SK-N-SH (cell line): ENCODE data around the gene TP53I13. TPM values are rescaled to one million over a fixed set of nuclear protein-coding genes. Genes with fewer than 3 reads are reported as not detected.

Source experiments
- CTCF ChIA-PET: fragments of 300-600, 350-600 bp; formaldehyde crosslinking; extraction: SDS; loops from one replicate; lab custom pipeline; 2021; lab: Yijun Ruan, JAX
- POLR2A ChIA-PET: fragments of 350-600 bp; sonication (Branson Sonifier 250); formaldehyde crosslinking; extraction: SDS; loops from one replicate; lab custom pipeline; 2020; ENCODE audit warnings: antibody characterized with exemption, inconsistent platforms; lab: Yijun Ruan, JAX
- DNase-seq: peaks from one replicate; pipeline ENCODE4 v3.0.0; 2012
- H2AFZ ChIP-seq: fragments of 200-600 bp; sonication (generic); 2 replicates; pipeline ENCODE4 v1.8.1; 2016; ENCODE audit warnings: antibody characterized with exemption, mild to moderate bottlenecking, low read depth
- H3F3A ChIP-seq: fragments of 200-600 bp; sonication (generic); replicated peaks from 2 replicates; pipeline ENCODE3; 2016; ENCODE audit warnings: antibody characterized with exemption, mild to moderate bottlenecking; ENCODE audit not compliant: insufficient read depth
- H3K27ac ChIP-seq, 2 experiments: fragments of 200-500 bp in 1 of 2; fragments of 200-600 bp in 1 of 2; sonication (Bioruptor generic) in 1 of 2; sonication (generic), shearing (Covaris generic) in 1 of 2; 2 replicates each; pipeline versions ENCODE4 v1.5.1 to v1.6.1; 2014 to 2016; ENCODE audit warnings: low read depth in 2 of 2, inconsistent platforms in 1 of 2, low read length in 1 of 2, mild to moderate bottlenecking in 1 of 2, mixed read lengths in 1 of 2
- H3K27me3 ChIP-seq: fragments of 200-600 bp; sonication (generic), shearing (Covaris generic); 2 replicates; pipeline ENCODE4 v1.6.1; 2016; ENCODE audit warnings: mixed run types; ENCODE audit not compliant: insufficient read depth
- H3K36me3 ChIP-seq, 2 experiments: fragments of 200-500 bp in 1 of 2; fragments of 200-600 bp in 1 of 2; sonication (Bioruptor generic) in 1 of 2; sonication (generic) in 1 of 2; replicated peaks in 1 of 2; 2 replicates each; pipeline versions ENCODE3 to v1.5.1; 2014 to 2016; ENCODE audit warnings: low read length in 1 of 2, mild to moderate bottlenecking in 1 of 2; ENCODE audit not compliant: insufficient read depth in 2 of 2, control insufficient read depth in 1 of 2
- H3K4me1 ChIP-seq, 2 experiments: fragments of 200-500 bp in 1 of 2; fragments of 200-600 bp in 1 of 2; sonication (Bioruptor generic) in 1 of 2; sonication (generic), shearing (Covaris generic) in 1 of 2; 2 replicates each; pipeline versions ENCODE4 v1.5.1 to v1.6.1; 2014 to 2016; ENCODE audit warnings: low read depth in 1 of 2, low read length in 1 of 2, mixed run types in 1 of 2; ENCODE audit not compliant: insufficient read depth in 2 of 2, control insufficient read depth in 1 of 2
- H3K4me2 ChIP-seq: fragments of 200-600 bp; sonication (generic), shearing (Covaris generic); 2 replicates; pipeline ENCODE4 v1.6.1; 2017; ENCODE audit warnings: mixed run types
- H3K4me3 ChIP-seq, 2 experiments: fragments of 200-500 bp in 1 of 2; fragments of 200-600 bp in 1 of 2; sonication (Bioruptor generic) in 1 of 2; sonication (generic), shearing (Covaris generic) in 1 of 2; 2 replicates each; pipeline versions ENCODE4 v1.5.1 to v1.8.1; 2014 to 2016; ENCODE audit warnings: low read depth in 2 of 2, inconsistent platforms in 1 of 2, low read length in 1 of 2, mild to moderate bottlenecking in 1 of 2, mixed read lengths in 1 of 2, moderate library complexity in 1 of 2
- H3K79me2 ChIP-seq: fragments of 200-600 bp; sonication (generic); 2 replicates; pipeline ENCODE4 v1.8.1; 2017; ENCODE audit warnings: mild to moderate bottlenecking; ENCODE audit not compliant: insufficient read depth
- H3K9ac ChIP-seq: fragments of 200-600 bp; sonication (generic); 2 replicates; pipeline ENCODE4 v1.6.1; 2017; ENCODE audit warnings: mixed run types
- H3K9me2 ChIP-seq: fragments of 200-600 bp; sonication (generic); 2 replicates; pipeline ENCODE4 v1.6.1; 2017; ENCODE audit warnings: mixed run types
- H3K9me3 ChIP-seq: fragments of 200-600 bp; sonication (generic); 2 replicates; pipeline ENCODE4 v1.6.1; 2017; ENCODE audit warnings: mixed run types, mild to moderate bottlenecking, moderate library complexity
- H4K20me1 ChIP-seq: fragments of 200-600 bp; sonication (generic); 2 replicates; pipeline ENCODE4 v1.6.1; 2017; ENCODE audit warnings: mild to moderate bottlenecking, mixed run types; ENCODE audit not compliant: insufficient read depth
- EZH2phosphoT487 ChIP-seq: fragments of 200-600 bp; sonication (generic); IDR thresholded peaks from 2 replicates; pipeline ENCODE4 v1.6.1; 2017; ENCODE audit warnings: low read depth, mixed run types, mild to moderate bottlenecking, antibody characterized with exemption, moderate library complexity, borderline replicate concordance
- FOSL2 ChIP-seq: IDR thresholded peaks from 2 replicates; pipeline ENCODE4 v1.4.0; 2012; ENCODE audit warnings: low read depth, mild to moderate bottlenecking, moderate library complexity, borderline replicate concordance
- MEF2A ChIP-seq: IDR thresholded peaks from 2 replicates; pipeline ENCODE4 v1.4.0; 2012; ENCODE audit warnings: low read depth, borderline replicate concordance
- POLR2AphosphoS5 ChIP-seq: IDR thresholded peaks from 2 replicates; pipeline ENCODE4 v1.6.1; 2012; ENCODE audit warnings: low read depth, low read length
- RAD21 ChIP-seq: IDR thresholded peaks from 2 replicates; pipeline ENCODE4 v1.6.1; 2012; ENCODE audit warnings: mild to moderate bottlenecking, low read length
- RXRA ChIP-seq: IDR thresholded peaks from 2 replicates; pipeline ENCODE4 v1.4.0; 2012; ENCODE audit warnings: low read depth, mild to moderate bottlenecking, borderline replicate concordance
- SIN3A ChIP-seq: IDR thresholded peaks from 2 replicates; pipeline ENCODE4 v1.6.1; 2012; ENCODE audit warnings: low read depth, mild to moderate bottlenecking, low read length, moderate library complexity, borderline replicate concordance
- SMC3 ChIP-seq: IDR thresholded peaks from 2 replicates; pipeline ENCODE4 v1.6.1; 2012; ENCODE audit warnings: low read depth, low read length, improper control_type of control experiment
- TCF12 ChIP-seq: IDR thresholded peaks from 2 replicates; pipeline ENCODE4 v1.4.0; 2012
- TEAD4 ChIP-seq: IDR thresholded peaks from 2 replicates; pipeline ENCODE4 v1.4.0; 2012; ENCODE audit warnings: mild to moderate bottlenecking, borderline replicate concordance; ENCODE audit not compliant: insufficient read depth
- YY1 ChIP-seq: IDR thresholded peaks from 2 replicates; pipeline ENCODE4 v1.4.0; 2012; ENCODE audit warnings: low read depth, mild to moderate bottlenecking
- whole genome bisulfite sequencing: methylation state at CpG from one replicate; pipeline ENCODE4 v1.1.6; 2017; ENCODE audit warnings: low lambda C conversion rate; 5-methylcytosine and 5-hydroxymethylcytosine counted together
- polyA plus RNA-seq, 3 experiments: library from polyadenylated mRNA; depleted of rRNA; stranded (reverse); fragments of >200 nt; gene quantifications; 2 replicates each; pipeline ENCODE4 v1.2.3, GENCODE V29; 2012
- TF ChIP-seq, protein P1 (sequence below): fragments of 200-600 bp; sonication (generic); IDR thresholded peaks from 2 replicates; pipeline ENCODE4 v1.6.1; 2017; ENCODE audit warnings: antibody characterized with exemption, mild to moderate bottlenecking, moderate library complexity
- TF ChIP-seq, protein P2 (sequence below): IDR thresholded peaks from 2 replicates; pipeline ENCODE4 v1.6.1; 2012; ENCODE audit warnings: mild to moderate bottlenecking, low read depth, low read length, moderate library complexity

Gene TP53I13
- polyA plus RNA-seq, 1 of the 3 experiments (the other 2 are of a cell fraction) = 39.2 TPM

DNA sequence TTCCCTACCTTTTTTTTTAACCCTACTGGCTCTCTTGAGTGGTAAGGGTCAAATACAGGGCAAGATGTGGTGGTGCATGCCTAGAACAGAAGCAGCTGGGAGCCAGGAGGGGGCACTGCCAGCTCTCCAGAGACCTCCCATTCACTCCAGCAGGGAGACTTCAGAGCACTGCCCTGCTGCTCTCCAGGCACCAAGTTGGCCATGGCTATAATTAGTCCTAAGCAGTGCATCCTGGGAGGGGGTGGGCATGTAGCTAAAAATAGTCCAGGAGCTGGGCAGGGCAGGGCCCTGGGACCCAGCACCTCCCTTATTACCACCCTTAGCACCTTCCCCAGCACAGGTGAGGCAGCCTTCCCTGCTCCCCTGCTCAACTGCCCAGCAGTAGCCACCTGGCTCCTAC is 50.8 kb downstream of the TP53I13 start:
- ChIA-PET CTCF (interaction anchor here (0.6 to 2.5 kb wide), 10 partner anchors 18 to 314 kb away, joined by 3 to 12 read pairs (median 4); partner anchors contain the start of gene SSH2), POLR2A (no interaction called here)

DNA sequence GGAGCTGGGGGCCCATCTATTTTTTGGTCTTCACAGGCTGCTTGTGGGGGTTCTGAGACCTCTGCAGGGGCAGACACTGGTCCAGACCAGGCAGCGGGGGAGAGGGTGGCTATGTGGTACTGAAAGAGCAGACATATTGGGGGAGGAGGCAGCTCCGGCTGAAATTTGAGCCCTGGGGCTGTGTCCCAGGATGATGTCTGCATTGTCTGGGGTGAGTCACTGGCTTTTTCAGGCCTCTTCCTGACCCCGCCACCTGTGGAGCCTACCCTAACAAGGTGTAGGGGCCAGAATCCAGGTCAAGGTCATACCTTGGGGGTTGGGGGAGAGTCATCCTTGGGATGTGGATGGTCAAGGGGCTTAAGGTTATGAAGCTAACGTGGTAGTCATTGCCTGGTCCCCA is 51.8 kb downstream of the TP53I13 start:
- no peaks in the 10 kb centered on the region for H4K20me1 ChIP-seq
- CTCF ChIA-PET = interaction anchor here (0.8 to 2.5 kb wide), 8 partner anchors 19 to 313 kb away, joined by 3 to 12 read pairs (median 4); partner anchors contain the start of gene SSH2
- WGBS = 70% methylated on average over 4 of the region's 4 CpGs

More for the DNA sequence above, 50.8 kb downstream of the TP53I13 start:
- Histone ChIP-seq H3K79me2 (no peaks in the 10 kb centered on the region), H2AFZ (no peak overlapping the region), H3K9ac (no peak overlapping the region), H3K9me3 (no peaks in the 10 kb centered on the region), H3K4me1 (peaks cover 20 to 55% of the 10 kb centered on the region in 2 experiments; a peak in 3 of 4 replicates), H3K36me3 (peaks cover 0 to 11% of the 10 kb centered on the region in 2 experiments), H3K9me2 (no peaks in the 10 kb centered on the region), H3F3A (no peaks in the 10 kb centered on the region), H3K4me3 (no peak overlapping the region; a peak in 1 of 4 replicates), H3K27me3 (no peaks in the 10 kb centered on the region), H3K27ac (peak overlapping the region in 1 of 2 experiments; percentile 79; a peak in 1 of 4 replicates), H4K20me1 (no peaks in the 10 kb centered on the region), H3K4me2 (no peak overlapping the region)
- TF ChIP-seq MEF2A (peak; percentile 29; the same call in 1 of the 2 replicates), SIN3A (no peak), EZH2phosphoT487 (no peak), RAD21 (peak; percentile 66), SMC3 (peak; percentile 34; the same call in 1 of the 2 replicates), YY1 (no peak), TEAD4 (no peak), RXRA (peak; percentile 41; the same call in 1 of the 2 replicates)
- TF ChIP-seq, protein P1, sequence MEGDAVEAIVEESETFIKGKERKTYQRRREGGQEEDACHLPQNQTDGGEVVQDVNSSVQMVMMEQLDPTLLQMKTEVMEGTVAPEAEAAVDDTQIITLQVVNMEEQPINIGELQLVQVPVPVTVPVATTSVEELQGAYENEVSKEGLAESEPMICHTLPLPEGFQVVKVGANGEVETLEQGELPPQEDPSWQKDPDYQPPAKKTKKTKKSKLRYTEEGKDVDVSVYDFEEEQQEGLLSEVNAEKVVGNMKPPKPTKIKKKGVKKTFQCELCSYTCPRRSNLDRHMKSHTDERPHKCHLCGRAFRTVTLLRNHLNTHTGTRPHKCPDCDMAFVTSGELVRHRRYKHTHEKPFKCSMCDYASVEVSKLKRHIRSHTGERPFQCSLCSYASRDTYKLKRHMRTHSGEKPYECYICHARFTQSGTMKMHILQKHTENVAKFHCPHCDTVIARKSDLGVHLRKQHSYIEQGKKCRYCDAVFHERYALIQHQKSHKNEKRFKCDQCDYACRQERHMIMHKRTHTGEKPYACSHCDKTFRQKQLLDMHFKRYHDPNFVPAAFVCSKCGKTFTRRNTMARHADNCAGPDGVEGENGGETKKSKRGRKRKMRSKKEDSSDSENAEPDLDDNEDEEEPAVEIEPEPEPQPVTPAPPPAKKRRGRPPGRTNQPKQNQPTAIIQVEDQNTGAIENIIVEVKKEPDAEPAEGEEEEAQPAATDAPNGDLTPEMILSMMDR = peak; percentile 52
- peak; percentile 67 for DNase-seq

More for the DNA sequence above, 51.8 kb downstream of the TP53I13 start:
- Histone ChIP-seq H3K79me2 (no peaks in the 10 kb centered on the region), H3K36me3 (peaks cover 0 to 4% of the 10 kb centered on the region in 2 experiments), H3K27ac (peak overlapping the region in 1 of 2 experiments; percentile 79; a peak in 1 of 4 replicates), H2AFZ (no peak overlapping the region), H3K4me1 (peaks cover 20 to 65% of the 10 kb centered on the region in 2 experiments), H3F3A (no peaks in the 10 kb centered on the region), H3K9me3 (no peaks in the 10 kb centered on the region), H3K9me2 (no peaks in the 10 kb centered on the region), H3K9ac (no peak overlapping the region), H3K4me3 (no peak overlapping the region; a peak in 1 of 4 replicates), H3K27me3 (no peaks in the 10 kb centered on the region), H3K4me2 (no peak overlapping the region)
- POLR2A ChIA-PET = no interaction called here
- TF ChIP-seq FOSL2 (peak; percentile 44; the same call in 1 of the 2 replicates), YY1 (peak; percentile 53; the same call in 1 of the 2 replicates), RXRA (peak; percentile 48; the same call in 1 of the 2 replicates), POLR2AphosphoS5 (no peak), TCF12 (peak; percentile 38; the same call in 1 of the 2 replicates)
- TF ChIP-seq, protein P2, sequence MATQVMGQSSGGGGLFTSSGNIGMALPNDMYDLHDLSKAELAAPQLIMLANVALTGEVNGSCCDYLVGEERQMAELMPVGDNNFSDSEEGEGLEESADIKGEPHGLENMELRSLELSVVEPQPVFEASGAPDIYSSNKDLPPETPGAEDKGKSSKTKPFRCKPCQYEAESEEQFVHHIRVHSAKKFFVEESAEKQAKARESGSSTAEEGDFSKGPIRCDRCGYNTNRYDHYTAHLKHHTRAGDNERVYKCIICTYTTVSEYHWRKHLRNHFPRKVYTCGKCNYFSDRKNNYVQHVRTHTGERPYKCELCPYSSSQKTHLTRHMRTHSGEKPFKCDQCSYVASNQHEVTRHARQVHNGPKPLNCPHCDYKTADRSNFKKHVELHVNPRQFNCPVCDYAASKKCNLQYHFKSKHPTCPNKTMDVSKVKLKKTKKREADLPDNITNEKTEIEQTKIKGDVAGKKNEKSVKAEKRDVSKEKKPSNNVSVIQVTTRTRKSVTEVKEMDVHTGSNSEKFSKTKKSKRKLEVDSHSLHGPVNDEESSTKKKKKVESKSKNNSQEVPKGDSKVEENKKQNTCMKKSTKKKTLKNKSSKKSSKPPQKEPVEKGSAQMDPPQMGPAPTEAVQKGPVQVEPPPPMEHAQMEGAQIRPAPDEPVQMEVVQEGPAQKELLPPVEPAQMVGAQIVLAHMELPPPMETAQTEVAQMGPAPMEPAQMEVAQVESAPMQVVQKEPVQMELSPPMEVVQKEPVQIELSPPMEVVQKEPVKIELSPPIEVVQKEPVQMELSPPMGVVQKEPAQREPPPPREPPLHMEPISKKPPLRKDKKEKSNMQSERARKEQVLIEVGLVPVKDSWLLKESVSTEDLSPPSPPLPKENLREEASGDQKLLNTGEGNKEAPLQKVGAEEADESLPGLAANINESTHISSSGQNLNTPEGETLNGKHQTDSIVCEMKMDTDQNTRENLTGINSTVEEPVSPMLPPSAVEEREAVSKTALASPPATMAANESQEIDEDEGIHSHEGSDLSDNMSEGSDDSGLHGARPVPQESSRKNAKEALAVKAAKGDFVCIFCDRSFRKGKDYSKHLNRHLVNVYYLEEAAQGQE = no peak
- no peak for DNase-seq
